ENCODE measurements around the gene SH2D7. TPM values are rescaled to one million over a fixed set of nuclear protein-coding genes. Genes with fewer than 3 reads are reported as not detected.

The SH2D7 gene
- total RNA-seq, 1 experiment from 2014 or later, result not detected

GRCh38 chr15:78131295-78132061, 39.1 kb downstream of the SH2D7 start, which contains the start of gene CIB2:
CIB2 (minus strand) TSS chr15:78131445; CDS start chr15:78131215, 230 bp downstream.
- H3K27ac Mint-ChIP-seq, result peak within 1 kb of the TSS; percentile 88
- ATAC-seq (peak; percentile 85), DNase-seq (ENCODE audit: low spot score) (peak; percentile 82)
- CTCF ChIA-PET, result interaction anchor here (0.8 to 2.5 kb wide), 24 partner anchors 11 to 223 kb away, joined by 3 to 26 read pairs (median 5); partner anchors contain the start of gene IDH3A
- POLR2A ChIA-PET, result interaction anchor here (0.6 to 1.9 kb wide), 4 partner anchors 11 to 55 kb away, joined by 3 to 12 read pairs (median 6); partner anchors contain the start of gene IDH3A
- H3K36me3 Mint-ChIP-seq, result no peaks in the 10 kb centered on the region
- peak within 1 kb of the TSS; percentile 84 for H3K4me3 Mint-ChIP-seq
- H3K27me3 Mint-ChIP-seq (ENCODE audit: low read depth), result no peaks in the 10 kb centered on the region
- H3K9me3 Mint-ChIP-seq, result no peaks in the 10 kb centered on the region
- H3K4me1 Mint-ChIP-seq, result peaks cover 32% of the 10 kb centered on the region
- TF ChIP-seq USF1 (CRISPR knock-in tag; IDR thresholded peaks at IDR 0.05) (peak; percentile 53; the same call in 1 of the 2 replicates), TP53 (CRISPR knock-in tag; IDR thresholded peaks at IDR 0.05) (peak; percentile 26; the same call in 1 of the 2 replicates), ZNF219 (CRISPR knock-in tag; IDR thresholded peaks at IDR 0.05; ENCODE audit: borderline replicate concordance) (no peak), AFF4 (CRISPR knock-in tag; IDR thresholded peaks at IDR 0.05; ENCODE audit: borderline replicate concordance) (no peak), CREB1 (CRISPR knock-in tag; IDR thresholded peaks at IDR 0.05) (no peak), E2F4 (CRISPR knock-in tag; IDR thresholded peaks at IDR 0.05; ENCODE audit: borderline replicate concordance, low read depth) (no peak; the same call in 1 of the 2 replicates), OVOL2 (CRISPR knock-in tag; IDR thresholded peaks at IDR 0.05; ENCODE audit: borderline replicate concordance) (no peak), PRDM15 (CRISPR knock-in tag; IDR thresholded peaks at IDR 0.05) (peak; percentile 89), ZNF671 (CRISPR knock-in tag; IDR thresholded peaks at IDR 0.05) (no peak), FOXP4 (CRISPR knock-in tag; IDR thresholded peaks at IDR 0.05) (peak; percentile 12; the same call in 1 of the 2 replicates), CTCF (IDR thresholded peaks at IDR 0.05) (peak; percentile 35; the same call in 1 of the 2 replicates), ZMAT4 (CRISPR knock-in tag; IDR thresholded peaks at IDR 0.05) (no peak; the same call in 1 of the 2 replicates), ZNF416 (CRISPR knock-in tag; IDR thresholded peaks at IDR 0.05) (no peak), SP1 (CRISPR knock-in tag; conservative IDR thresholded peaks at IDR 0.05) (peak; percentile 81), E2F1 (CRISPR knock-in tag; IDR thresholded peaks at IDR 0.05) (no peak), JAZF1 (CRISPR knock-in tag; IDR thresholded peaks at IDR 0.05) (no peak), HMGXB4 (CRISPR knock-in tag; IDR thresholded peaks at IDR 0.05) (peak; percentile 83), ZNF121 (CRISPR knock-in tag; IDR thresholded peaks at IDR 0.05) (peak; percentile 72)
